AG20443 (cell line): Measurements from ENCODE around the gene DUSP14.

Experiments
- DNase-seq: peaks from one replicate; pipeline ENCODE4 v3.0.0; 2012; ENCODE audit warnings: low spot score, mixed read lengths

DUSP14 gene

DNA sequence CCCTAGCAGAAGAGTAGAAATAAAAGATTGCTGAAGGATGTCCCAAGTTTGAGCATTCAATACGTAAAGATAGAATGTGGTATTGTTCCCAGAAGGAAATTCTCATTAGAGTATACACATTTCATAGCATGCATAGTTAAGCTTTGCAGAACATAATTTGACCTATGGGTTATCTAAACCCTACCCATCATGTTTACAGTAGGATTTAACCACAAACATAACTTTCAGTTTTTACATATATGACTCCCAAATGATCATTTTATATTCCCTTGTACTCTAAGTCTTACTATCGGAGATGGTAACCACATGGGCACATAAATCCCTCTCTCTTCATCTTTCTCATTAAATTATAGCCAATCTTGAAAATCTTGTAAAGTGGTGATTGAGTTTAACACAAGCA is 68.6 kb downstream of the DUSP14 start:
- DNase-seq: no peak

- no peak for DNase-seq
These were observed 72.5 kb downstream of the DUSP14 start for GRCh38 chr17:37562016-37562745.
